Neutrophil (primary cell): Measurements from ENCODE around the gene AKT3.

Experiments
- H3K27ac ChIP-seq: fragments of 200-600 bp; sonication (generic); 2 replicates; pipeline ENCODE4 v1.5.1; 2016; ENCODE audit warnings: mild to moderate bottlenecking, moderate library complexity
- H3K27me3 ChIP-seq: fragments of 200-600 bp; sonication (generic); 2 replicates; pipeline ENCODE4 v1.6.0; 2016; ENCODE audit warnings: mild to moderate bottlenecking
- H3K36me3 ChIP-seq: fragments of 200-600 bp; sonication (generic); 2 replicates; pipeline ENCODE4 v1.5.1; 2017
- H3K4me1 ChIP-seq, 2 experiments: fragments of 200-600 bp in 1 of 2; sonication (generic) in 1 of 2; 1 replicate in 1 of 2; 2 replicates in 1 of 2; pipeline versions ENCODE4 v1.5.1 to v1.6.1; 2013 to 2016; ENCODE audit warnings: low read depth in 1 of 2, low read length in 1 of 2, mild to moderate bottlenecking in 1 of 2, moderate library complexity in 1 of 2; ENCODE audit not compliant: control insufficient read depth in 1 of 2, insufficient read depth in 1 of 2
- H3K4me3 ChIP-seq, 2 experiments: fragments of 200-600 bp in 1 of 2; sonication (generic) in 1 of 2; 1 replicate in 1 of 2; 2 replicates in 1 of 2; pipeline ENCODE4 v1.5.1; 2013 to 2016; ENCODE audit warnings: low read depth in 1 of 2, low read length in 1 of 2, mild to moderate bottlenecking in 1 of 2, moderate library complexity in 1 of 2
- H3K9me3 ChIP-seq: fragments of 200-600 bp; sonication (generic); 2 replicates; pipeline ENCODE4 v1.5.1; 2016
- CTCF ChIP-seq: fragments of 200-600 bp; sonication (generic); IDR thresholded peaks from 2 replicates; pipeline ENCODE4 v1.5.1; 2016; ENCODE audit warnings: antibody characterized with exemption

AKT3 gene

GRCh38 chr1:243802736-243803135 is 47.3 kb downstream of the AKT3 start:
- Histone ChIP-seq H3K9me3 (no peaks in the 10 kb centered on the region), H3K4me3 (no peak overlapping the region), H3K36me3 (no peaks in the 10 kb centered on the region), H3K27me3 (no peaks in the 10 kb centered on the region), H3K27ac (no peak overlapping the region), H3K4me1 (no peaks in the 10 kb centered on the region)
- TF ChIP-seq CTCF = no peak

GRCh38 chr1:243801378-243801777 is 48.7 kb downstream of the AKT3 start:
- no peak for TF ChIP-seq CTCF
- Histone ChIP-seq H3K27me3 (no peaks in the 10 kb centered on the region), H3K4me1 (no peaks in the 10 kb centered on the region), H3K9me3 (no peaks in the 10 kb centered on the region), H3K36me3 (no peaks in the 10 kb centered on the region), H3K27ac (no peak overlapping the region), H3K4me3 (no peak overlapping the region)

GRCh38 chr1:243799908-243800307 is 50.1 kb downstream of the AKT3 start:
- Histone ChIP-seq H3K27ac (no peak overlapping the region), H3K9me3 (no peaks in the 10 kb centered on the region), H3K27me3 (no peaks in the 10 kb centered on the region), H3K36me3 (no peaks in the 10 kb centered on the region), H3K4me1 (no peaks in the 10 kb centered on the region), H3K4me3 (no peak overlapping the region)
- no peak for TF ChIP-seq CTCF

GRCh38 chr1:243798726-243799125 is 51.3 kb downstream of the AKT3 start:
- Histone ChIP-seq H3K27me3 (no peaks in the 10 kb centered on the region), H3K36me3 (no peaks in the 10 kb centered on the region), H3K27ac (no peak overlapping the region), H3K4me3 (no peak overlapping the region), H3K4me1 (no peaks in the 10 kb centered on the region), H3K9me3 (no peaks in the 10 kb centered on the region)
- no peak for TF ChIP-seq CTCF

GRCh38 chr1:243796016-243796415 is 54.0 kb downstream of the AKT3 start:
- TF ChIP-seq CTCF = no peak
- Histone ChIP-seq H3K27ac (no peak overlapping the region), H3K36me3 (no peaks in the 10 kb centered on the region), H3K4me3 (no peak overlapping the region), H3K27me3 (no peaks in the 10 kb centered on the region), H3K9me3 (no peaks in the 10 kb centered on the region), H3K4me1 (no peaks in the 10 kb centered on the region)

GRCh38 chr1:243793298-243793697 is 56.7 kb downstream of the AKT3 start:
- no peaks in the 10 kb centered on the region for H3K4me1 ChIP-seq
- H3K4me3 ChIP-seq = no peak overlapping the region
- no peaks in the 10 kb centered on the region for H3K36me3 ChIP-seq
- no peaks in the 10 kb centered on the region for H3K9me3 ChIP-seq
- H3K27ac ChIP-seq = no peak overlapping the region
- TF ChIP-seq CTCF = no peak
- no peaks in the 10 kb centered on the region for H3K27me3 ChIP-seq
